ENCODE data around the gene KMT2D.

KMT2D gene

DNA sequence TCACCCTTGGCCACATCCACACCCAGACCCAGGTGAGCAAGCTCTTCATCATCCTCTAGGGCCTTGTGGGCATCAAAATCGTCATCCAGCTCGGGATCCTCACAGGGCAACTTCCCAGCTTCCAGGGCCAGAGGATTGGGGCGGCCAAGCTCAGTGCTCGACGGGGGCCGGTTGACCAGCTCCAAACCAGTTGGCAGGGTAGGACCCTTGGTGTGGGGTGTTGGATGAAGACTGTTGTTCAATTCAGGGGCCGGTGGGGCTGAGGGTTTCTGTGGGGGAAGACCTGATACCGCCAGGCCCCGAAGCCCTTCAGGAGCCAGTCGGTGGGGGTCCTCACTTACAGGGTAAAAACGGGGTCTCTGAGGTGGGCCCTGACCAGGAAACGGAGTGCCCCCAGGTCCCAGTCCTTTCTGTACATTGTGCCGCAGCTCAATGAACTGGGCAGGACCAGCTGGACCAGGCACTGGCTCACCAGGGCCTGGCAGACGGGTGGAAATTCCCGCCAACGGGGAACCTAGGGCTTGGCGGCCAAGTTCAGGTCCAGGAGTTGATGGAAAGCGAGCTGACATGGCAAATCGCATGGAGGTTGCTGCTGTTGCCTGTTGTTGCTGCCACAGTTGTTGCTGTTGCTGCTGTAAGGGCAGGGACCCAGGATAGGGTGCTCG is 22.2 kb downstream of the KMT2D start:
- Histone ChIP-seq H3K4me2 (ENCODE audit: insufficient read depth, low read length) (no peak overlapping the region), H2AFZ (ENCODE audit: low read depth, low read length) (no peak overlapping the region), H3K36me3 (ENCODE audit: insufficient read depth, low read length) (peaks cover 96% of the 10 kb centered on the region), H3K9me3 (ENCODE audit: insufficient read depth, low read length, severe bottlenecking) (no peaks in the 10 kb centered on the region), H3K79me2 (ENCODE audit: insufficient read depth, low read length) (peaks cover 19% of the 10 kb centered on the region), H3K27me3 (ENCODE audit: insufficient read depth, low read length, poor library complexity) (no peaks in the 10 kb centered on the region), H3K27ac (ENCODE audit: low read length) (no peak overlapping the region), H3K4me1 (ENCODE audit: insufficient read depth, low read length) (no peaks in the 10 kb centered on the region), H3K4me3 (ENCODE audit: low read depth in 1 of 2, low read length in 2 of 2) (no peak overlapping the region), H3K9ac (ENCODE audit: low read depth, low read length) (no peak overlapping the region), H4K20me1 (ENCODE audit: insufficient read depth, low read length) (peaks cover 61% of the 10 kb centered on the region)
- TF ChIP-seq EZH2 (IDR thresholded peaks at IDR 0.05; ENCODE audit: borderline replicate concordance, low read depth, low read length, severe bottlenecking) = no peak
- TF ChIP-seq, protein P1, sequence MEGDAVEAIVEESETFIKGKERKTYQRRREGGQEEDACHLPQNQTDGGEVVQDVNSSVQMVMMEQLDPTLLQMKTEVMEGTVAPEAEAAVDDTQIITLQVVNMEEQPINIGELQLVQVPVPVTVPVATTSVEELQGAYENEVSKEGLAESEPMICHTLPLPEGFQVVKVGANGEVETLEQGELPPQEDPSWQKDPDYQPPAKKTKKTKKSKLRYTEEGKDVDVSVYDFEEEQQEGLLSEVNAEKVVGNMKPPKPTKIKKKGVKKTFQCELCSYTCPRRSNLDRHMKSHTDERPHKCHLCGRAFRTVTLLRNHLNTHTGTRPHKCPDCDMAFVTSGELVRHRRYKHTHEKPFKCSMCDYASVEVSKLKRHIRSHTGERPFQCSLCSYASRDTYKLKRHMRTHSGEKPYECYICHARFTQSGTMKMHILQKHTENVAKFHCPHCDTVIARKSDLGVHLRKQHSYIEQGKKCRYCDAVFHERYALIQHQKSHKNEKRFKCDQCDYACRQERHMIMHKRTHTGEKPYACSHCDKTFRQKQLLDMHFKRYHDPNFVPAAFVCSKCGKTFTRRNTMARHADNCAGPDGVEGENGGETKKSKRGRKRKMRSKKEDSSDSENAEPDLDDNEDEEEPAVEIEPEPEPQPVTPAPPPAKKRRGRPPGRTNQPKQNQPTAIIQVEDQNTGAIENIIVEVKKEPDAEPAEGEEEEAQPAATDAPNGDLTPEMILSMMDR (IDR thresholded peaks at IDR 0.05; ENCODE audit: borderline replicate concordance, extremely low read depth, low read length, poor library complexity, severe bottlenecking) = no peak
- ATAC-seq (ENCODE audit: insufficient read depth, low read depth) (no peak), DNase-seq (no peak)

DNA sequence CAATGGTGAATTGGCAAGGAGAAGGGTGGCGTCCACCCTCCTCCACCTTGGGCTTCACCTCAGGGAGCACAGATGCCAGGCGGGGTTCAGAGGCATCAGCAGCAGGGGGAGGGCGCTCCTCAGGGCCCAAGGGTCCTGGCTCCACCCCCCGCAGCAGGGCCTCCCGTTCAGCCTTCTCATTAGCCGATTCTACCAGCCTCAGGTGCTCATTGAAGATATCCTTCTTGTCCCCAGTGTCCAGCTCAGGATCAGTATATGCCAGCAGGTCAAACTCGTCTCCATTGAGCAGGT is 22.7 kb downstream of the KMT2D start:
- Histone ChIP-seq H3K36me3 (ENCODE audit: insufficient read depth, low read length) (peaks cover 96% of the 10 kb centered on the region), H3K4me2 (ENCODE audit: insufficient read depth, low read length) (no peak overlapping the region), H3K4me3 (ENCODE audit: low read depth in 1 of 2, low read length in 2 of 2) (no peak overlapping the region), H3K27ac (ENCODE audit: low read length) (no peak overlapping the region), H4K20me1 (ENCODE audit: insufficient read depth, low read length) (peaks cover 60% of the 10 kb centered on the region), H2AFZ (ENCODE audit: low read depth, low read length) (no peak overlapping the region), H3K79me2 (ENCODE audit: insufficient read depth, low read length) (peaks cover 19% of the 10 kb centered on the region), H3K9me3 (ENCODE audit: insufficient read depth, low read length, severe bottlenecking) (no peaks in the 10 kb centered on the region), H3K9ac (ENCODE audit: low read depth, low read length) (no peak overlapping the region), H3K27me3 (ENCODE audit: insufficient read depth, low read length, poor library complexity) (no peaks in the 10 kb centered on the region), H3K4me1 (ENCODE audit: insufficient read depth, low read length) (no peaks in the 10 kb centered on the region)
- DNase-seq (no peak), ATAC-seq (ENCODE audit: insufficient read depth, low read depth) (no peak)
- TF ChIP-seq EZH2 (IDR thresholded peaks at IDR 0.05; ENCODE audit: borderline replicate concordance, low read depth, low read length, severe bottlenecking) = no peak
- TF ChIP-seq, protein P1 (IDR thresholded peaks at IDR 0.05; ENCODE audit: borderline replicate concordance, extremely low read depth, low read length, poor library complexity, severe bottlenecking) = no peak

DNA sequence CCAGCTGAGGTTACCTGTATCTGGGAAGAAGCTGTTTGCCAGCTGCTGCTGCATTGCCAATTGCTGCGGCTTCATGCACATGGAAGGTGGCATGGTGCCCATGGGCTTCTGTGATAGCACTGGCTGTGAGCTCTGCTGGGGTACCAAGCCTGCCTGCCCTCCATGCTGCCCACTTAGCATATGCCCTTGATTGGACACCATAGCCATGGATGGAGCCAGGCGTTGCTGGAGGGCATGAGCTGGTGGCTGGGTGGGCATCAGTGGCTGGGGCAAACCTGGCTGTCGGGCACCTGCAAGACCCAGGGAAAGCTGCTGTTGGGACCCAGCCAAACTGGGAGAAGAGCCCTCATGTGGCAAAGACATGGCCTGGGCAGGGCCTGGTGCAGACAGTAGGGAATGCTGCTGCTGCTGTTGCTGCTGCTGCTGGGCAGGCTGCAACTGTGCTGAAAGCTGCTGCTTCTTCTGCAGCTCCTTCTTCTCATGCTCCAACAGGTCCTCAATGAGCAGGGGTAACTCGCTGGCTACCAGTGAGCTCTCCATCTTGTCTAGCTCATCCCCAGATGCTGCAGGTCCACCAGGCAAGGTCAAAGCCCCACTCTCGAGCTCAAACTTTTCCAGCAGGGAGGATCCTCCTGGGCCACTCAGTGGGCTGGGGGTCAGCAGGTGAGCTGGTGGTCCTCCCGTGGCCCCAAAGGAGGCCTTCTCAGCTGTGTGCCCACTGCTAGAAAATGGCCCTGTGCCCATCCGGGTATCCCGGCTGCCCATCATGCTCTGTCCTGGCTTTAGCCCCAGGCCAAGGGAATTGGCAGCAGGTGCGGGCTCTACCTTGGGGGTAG is 23.3 kb downstream of the KMT2D start:
- H3K36me3 ChIP-seq (ENCODE audit: insufficient read depth, low read length) = peaks cover 96% of the 10 kb centered on the region
- ATAC-seq (ENCODE audit: insufficient read depth, low read depth) = no peak
- H2AFZ ChIP-seq (ENCODE audit: low read depth, low read length) = no peak overlapping the region
- H3K27me3 ChIP-seq (ENCODE audit: insufficient read depth, low read length, poor library complexity) = no peaks in the 10 kb centered on the region
- no peaks in the 10 kb centered on the region for H3K4me1 ChIP-seq (ENCODE audit: insufficient read depth, low read length)
- H3K9me3 ChIP-seq (ENCODE audit: insufficient read depth, low read length, severe bottlenecking) = no peaks in the 10 kb centered on the region
- TF ChIP-seq, protein P1 (IDR thresholded peaks at IDR 0.05; ENCODE audit: borderline replicate concordance, extremely low read depth, low read length, poor library complexity, severe bottlenecking) = no peak
- no peak for TF ChIP-seq EZH2 (IDR thresholded peaks at IDR 0.05; ENCODE audit: borderline replicate concordance, low read depth, low read length, severe bottlenecking)
- H3K27ac ChIP-seq (ENCODE audit: low read length) = no peak overlapping the region
- H4K20me1 ChIP-seq (ENCODE audit: insufficient read depth, low read length) = peaks cover 59% of the 10 kb centered on the region
- no peak overlapping the region for H3K4me2 ChIP-seq (ENCODE audit: insufficient read depth, low read length)
- H3K79me2 ChIP-seq (ENCODE audit: insufficient read depth, low read length) = peaks cover 19% of the 10 kb centered on the region
- H3K4me3 ChIP-seq (ENCODE audit: low read depth in 1 of 2, low read length in 2 of 2) = no peak overlapping the region
- no peak overlapping the region for H3K9ac ChIP-seq (ENCODE audit: low read depth, low read length)
- DNase-seq = no peak

Measured in DND-41 (cell line).